ENCODE measurements around the gene SHISA2.

DNA sequence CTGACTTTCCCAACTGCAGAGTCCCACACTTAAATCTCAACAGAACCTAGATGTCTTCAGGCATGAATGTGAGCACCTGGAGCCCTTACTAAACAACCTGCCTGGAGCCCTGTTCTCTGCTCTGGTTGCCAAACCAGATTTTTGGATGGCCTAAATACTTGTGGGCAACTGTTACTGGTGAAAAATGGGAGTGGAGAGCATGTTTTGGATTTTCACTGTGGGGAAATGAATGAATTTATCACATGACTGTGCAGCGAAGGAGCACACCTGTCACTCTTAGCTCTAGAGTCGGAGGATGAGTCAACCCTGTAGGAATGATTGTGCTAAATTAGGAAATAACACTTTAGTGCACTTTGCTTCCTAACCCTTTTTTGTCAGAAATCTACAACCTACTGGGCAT is 30.3 kb downstream of the SHISA2 start:
- no peak for TF ChIP-seq RELA (CRISPR knock-in tag; IDR thresholded peaks at IDR 0.05; ENCODE audit: borderline replicate concordance)
- TF ChIP-seq, protein P1, sequence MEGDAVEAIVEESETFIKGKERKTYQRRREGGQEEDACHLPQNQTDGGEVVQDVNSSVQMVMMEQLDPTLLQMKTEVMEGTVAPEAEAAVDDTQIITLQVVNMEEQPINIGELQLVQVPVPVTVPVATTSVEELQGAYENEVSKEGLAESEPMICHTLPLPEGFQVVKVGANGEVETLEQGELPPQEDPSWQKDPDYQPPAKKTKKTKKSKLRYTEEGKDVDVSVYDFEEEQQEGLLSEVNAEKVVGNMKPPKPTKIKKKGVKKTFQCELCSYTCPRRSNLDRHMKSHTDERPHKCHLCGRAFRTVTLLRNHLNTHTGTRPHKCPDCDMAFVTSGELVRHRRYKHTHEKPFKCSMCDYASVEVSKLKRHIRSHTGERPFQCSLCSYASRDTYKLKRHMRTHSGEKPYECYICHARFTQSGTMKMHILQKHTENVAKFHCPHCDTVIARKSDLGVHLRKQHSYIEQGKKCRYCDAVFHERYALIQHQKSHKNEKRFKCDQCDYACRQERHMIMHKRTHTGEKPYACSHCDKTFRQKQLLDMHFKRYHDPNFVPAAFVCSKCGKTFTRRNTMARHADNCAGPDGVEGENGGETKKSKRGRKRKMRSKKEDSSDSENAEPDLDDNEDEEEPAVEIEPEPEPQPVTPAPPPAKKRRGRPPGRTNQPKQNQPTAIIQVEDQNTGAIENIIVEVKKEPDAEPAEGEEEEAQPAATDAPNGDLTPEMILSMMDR (IDR thresholded peaks at IDR 0.05): no peak
- TF ChIP-seq CREB1 (CRISPR knock-in tag; IDR thresholded peaks at IDR 0.05): no peak
- TF ChIP-seq ZNF317 (CRISPR knock-in tag; IDR thresholded peaks at IDR 0.05; ENCODE audit: borderline replicate concordance, low read depth): no peak

All from WTC11 (cell line).